Fibroblast of lung (primary cell): Measurements from ENCODE around the gene CCDC85C.

Experiments
- CTCF ChIP-seq, 2 donors: IDR thresholded peaks in 1 of 2; conservative IDR thresholded peaks in 1 of 2; 1 replicate in 1 of 2; 2 replicates in 1 of 2; pipeline ENCODE4 v1.5.1; 2011 to 2012; ENCODE audit warnings: low read length in 2 of 2, control low read depth in 1 of 2, inconsistent platforms in 1 of 2, low read depth in 1 of 2, mild to moderate bottlenecking in 1 of 2
- EZH2 ChIP-seq: IDR thresholded peaks from 2 replicates; pipeline ENCODE4 v1.5.1; 2012; ENCODE audit warnings: low read length, control low read depth, mild to moderate bottlenecking; ENCODE audit errors: missing control alignments

GRCh38 chr14:99452968-99453367 lies 151.0 kb downstream of the CCDC85C start:
- TF ChIP-seq CTCF (conservative IDR thresholded peaks at IDR 0.05 in 1 of 2, IDR thresholded peaks at IDR 0.05 in 1 of 2; ENCODE audit: low read depth in 1 of 2, low read length in 2 of 2), result no peak
- no peak for TF ChIP-seq EZH2
